Measurements from ENCODE around the gene PBXIP1. TPM values are rescaled to one million over a fixed set of nuclear protein-coding genes. Genes with fewer than 3 reads are reported as not detected.
A peak's percentile ranks its signal among the peaks of the same experiment; 100 is the strongest.
"Not testable (repeated sequence)": the region's sequence is repeated elsewhere in the genome, so short reads cannot be mapped to it uniquely, and the experiment has no call there.

Gene PBXIP1
- total RNA-seq, 1 experiment from 2014 or later = 24.0 TPM

DNA sequence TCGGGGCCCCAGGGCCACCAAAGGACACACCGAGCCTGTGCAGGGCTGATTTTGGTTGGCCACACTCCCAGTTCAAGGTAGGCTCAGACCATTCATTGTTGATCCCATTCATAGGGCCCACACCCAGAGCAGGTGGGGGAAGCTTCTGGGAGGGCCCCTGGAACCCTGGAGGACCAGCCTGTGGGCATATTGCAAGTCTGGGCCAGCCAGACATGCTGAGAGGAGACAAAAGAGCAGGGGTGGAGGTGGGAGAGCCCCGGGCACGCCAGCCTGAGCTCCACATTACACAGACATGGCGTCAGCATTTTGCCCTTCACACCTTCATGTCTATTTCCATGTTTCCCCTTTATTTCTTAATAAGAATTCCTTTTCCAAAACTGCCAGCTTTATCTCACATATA lies 45.0 kb downstream of the PBXIP1 start:
- no peaks in the 10 kb centered on the region for H3K4me1 Mint-ChIP-seq (ENCODE audit: low read depth, unreplicated experiment)
- H3K9me3 ChIP-seq = no peaks in the 10 kb centered on the region
- intact Hi-C loops (cut with micrococcal nuclease; ENCODE audit: unreplicated experiment) = no loop called here
- no peaks in the 10 kb centered on the region for H3K36me3 Mint-ChIP-seq (ENCODE audit: insufficient read depth, unreplicated experiment)
- POLR2A ChIA-PET = no interaction called here
- H3K4me3 ChIP-seq (ENCODE audit: low read depth, low read length) = no peak overlapping the region
- H3K9me3 Mint-ChIP-seq (ENCODE audit: unreplicated experiment) = peaks cover 24% of the 10 kb centered on the region
- H3K27ac Mint-ChIP-seq (ENCODE audit: unreplicated experiment) = no peak overlapping the region
- no peaks in the 10 kb centered on the region for H3K36me3 ChIP-seq (ENCODE audit: control insufficient read depth, insufficient read depth, low read length)
- H3K4me3 Mint-ChIP-seq (ENCODE audit: unreplicated experiment) = no peak overlapping the region
- no peaks in the 10 kb centered on the region for H3K27me3 ChIP-seq (replicated peaks; ENCODE audit: control insufficient read depth, insufficient read depth, low read length)
- TF ChIP-seq, protein P1, sequence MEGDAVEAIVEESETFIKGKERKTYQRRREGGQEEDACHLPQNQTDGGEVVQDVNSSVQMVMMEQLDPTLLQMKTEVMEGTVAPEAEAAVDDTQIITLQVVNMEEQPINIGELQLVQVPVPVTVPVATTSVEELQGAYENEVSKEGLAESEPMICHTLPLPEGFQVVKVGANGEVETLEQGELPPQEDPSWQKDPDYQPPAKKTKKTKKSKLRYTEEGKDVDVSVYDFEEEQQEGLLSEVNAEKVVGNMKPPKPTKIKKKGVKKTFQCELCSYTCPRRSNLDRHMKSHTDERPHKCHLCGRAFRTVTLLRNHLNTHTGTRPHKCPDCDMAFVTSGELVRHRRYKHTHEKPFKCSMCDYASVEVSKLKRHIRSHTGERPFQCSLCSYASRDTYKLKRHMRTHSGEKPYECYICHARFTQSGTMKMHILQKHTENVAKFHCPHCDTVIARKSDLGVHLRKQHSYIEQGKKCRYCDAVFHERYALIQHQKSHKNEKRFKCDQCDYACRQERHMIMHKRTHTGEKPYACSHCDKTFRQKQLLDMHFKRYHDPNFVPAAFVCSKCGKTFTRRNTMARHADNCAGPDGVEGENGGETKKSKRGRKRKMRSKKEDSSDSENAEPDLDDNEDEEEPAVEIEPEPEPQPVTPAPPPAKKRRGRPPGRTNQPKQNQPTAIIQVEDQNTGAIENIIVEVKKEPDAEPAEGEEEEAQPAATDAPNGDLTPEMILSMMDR (IDR thresholded peaks at IDR 0.05; ENCODE audit: insufficient read depth in 1 of 2, low read depth in 1 of 2, low read length in 1 of 2, severe bottlenecking in 1 of 2, unreplicated experiment in 1 of 2) = no peak
- peaks cover 2% of the 10 kb centered on the region for H3K27me3 Mint-ChIP-seq (ENCODE audit: insufficient read depth, unreplicated experiment)
- no TSS peak for BruUV-seq (replicated peaks)
- no peaks in the 10 kb centered on the region for H3K4me1 ChIP-seq
- CTCF ChIA-PET = no interaction called here
- no peak for DNase-seq

DNA sequence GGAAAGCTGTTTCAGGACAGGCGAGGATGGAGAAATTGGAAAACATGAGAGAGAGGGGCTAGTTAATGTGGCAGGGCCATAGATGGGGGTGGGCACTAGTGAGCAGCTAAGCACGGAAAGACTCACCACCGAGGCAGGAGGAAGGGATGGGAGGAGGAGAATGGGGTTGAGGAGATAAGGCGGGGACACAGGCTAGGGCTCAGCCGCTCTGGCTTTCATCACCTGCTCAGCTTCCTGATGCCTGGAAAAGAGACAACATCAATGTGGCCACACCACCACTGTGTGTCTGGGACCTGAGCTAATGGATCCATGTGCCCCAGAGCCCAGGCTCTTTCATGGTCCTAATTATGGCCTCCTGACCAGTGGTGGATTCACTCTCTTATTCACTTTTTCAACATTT lies 47.0 kb downstream of the PBXIP1 start:
- Histone ChIP-seq H3K4me3 (ENCODE audit: low read depth, low read length) (no peak overlapping the region), H3K27me3 (replicated peaks; ENCODE audit: control insufficient read depth, insufficient read depth, low read length) (no peaks in the 10 kb centered on the region), H3K4me1 (no peaks in the 10 kb centered on the region), H3K9me3 (no peaks in the 10 kb centered on the region), H3K36me3 (ENCODE audit: control insufficient read depth, insufficient read depth, low read length) (no peaks in the 10 kb centered on the region)
- H3K9me3 Mint-ChIP-seq (ENCODE audit: unreplicated experiment) = peaks cover 24% of the 10 kb centered on the region
- peaks cover 2% of the 10 kb centered on the region for H3K27me3 Mint-ChIP-seq (ENCODE audit: insufficient read depth, unreplicated experiment)
- ChIA-PET CTCF (no interaction called here), POLR2A (no interaction called here)
- no TSS peak for BruUV-seq (replicated peaks)
- no peak overlapping the region for H3K4me3 Mint-ChIP-seq (ENCODE audit: unreplicated experiment)
- TF ChIP-seq, protein P1 (IDR thresholded peaks at IDR 0.05; ENCODE audit: insufficient read depth in 1 of 2, low read depth in 1 of 2, low read length in 1 of 2, severe bottlenecking in 1 of 2, unreplicated experiment in 1 of 2) = no peak
- DNase-seq = no peak
- no peaks in the 10 kb centered on the region for H3K36me3 Mint-ChIP-seq (ENCODE audit: insufficient read depth, unreplicated experiment)
- intact Hi-C loops (cut with micrococcal nuclease; ENCODE audit: unreplicated experiment) = no loop called here
- no peak overlapping the region for H3K27ac Mint-ChIP-seq (ENCODE audit: unreplicated experiment)
- no peaks in the 10 kb centered on the region for H3K4me1 Mint-ChIP-seq (ENCODE audit: low read depth, unreplicated experiment)

DNA sequence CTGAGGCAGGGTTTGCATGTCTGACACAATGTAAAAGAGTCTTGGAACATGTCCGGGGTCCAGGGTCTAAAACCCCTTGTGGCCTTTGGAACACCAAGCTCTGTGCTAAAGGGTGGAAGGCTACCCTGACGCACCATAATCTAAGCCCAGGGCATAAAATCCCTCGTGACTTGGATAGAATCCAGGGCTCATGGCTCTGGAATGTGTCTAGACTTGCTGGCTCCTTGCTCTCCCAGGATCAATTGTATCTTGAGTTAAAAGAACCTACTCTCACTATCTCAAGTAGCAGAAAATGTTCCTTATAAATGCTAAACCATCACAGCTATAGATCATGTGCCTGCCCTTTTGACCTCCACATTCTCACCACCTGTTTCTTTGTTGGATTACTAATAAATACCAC lies 47.8 kb downstream of the PBXIP1 start:
- peaks cover 24% of the 10 kb centered on the region for H3K9me3 Mint-ChIP-seq (ENCODE audit: unreplicated experiment)
- H3K27me3 ChIP-seq (replicated peaks; ENCODE audit: control insufficient read depth, insufficient read depth, low read length); H3K4me3 Mint-ChIP-seq (ENCODE audit: unreplicated experiment); intact Hi-C loops (cut with micrococcal nuclease; ENCODE audit: unreplicated experiment); H3K4me1 Mint-ChIP-seq (ENCODE audit: low read depth, unreplicated experiment); CTCF ChIA-PET; H3K36me3 Mint-ChIP-seq (ENCODE audit: insufficient read depth, unreplicated experiment); H3K4me3 ChIP-seq (ENCODE audit: low read depth, low read length); H3K4me1 ChIP-seq; H3K36me3 ChIP-seq (ENCODE audit: control insufficient read depth, insufficient read depth, low read length); DNase-seq; H3K27ac Mint-ChIP-seq (ENCODE audit: unreplicated experiment); H3K27me3 Mint-ChIP-seq (ENCODE audit: insufficient read depth, unreplicated experiment); H3K9me3 ChIP-seq; BruUV-seq (replicated peaks): not testable (repeated sequence)
- POLR2A ChIA-PET = interaction anchor here (0.6 kb wide), 1 partner anchor 22 kb away, joined by 4 read pairs; no protein-coding TSS in a partner anchor

DNA sequence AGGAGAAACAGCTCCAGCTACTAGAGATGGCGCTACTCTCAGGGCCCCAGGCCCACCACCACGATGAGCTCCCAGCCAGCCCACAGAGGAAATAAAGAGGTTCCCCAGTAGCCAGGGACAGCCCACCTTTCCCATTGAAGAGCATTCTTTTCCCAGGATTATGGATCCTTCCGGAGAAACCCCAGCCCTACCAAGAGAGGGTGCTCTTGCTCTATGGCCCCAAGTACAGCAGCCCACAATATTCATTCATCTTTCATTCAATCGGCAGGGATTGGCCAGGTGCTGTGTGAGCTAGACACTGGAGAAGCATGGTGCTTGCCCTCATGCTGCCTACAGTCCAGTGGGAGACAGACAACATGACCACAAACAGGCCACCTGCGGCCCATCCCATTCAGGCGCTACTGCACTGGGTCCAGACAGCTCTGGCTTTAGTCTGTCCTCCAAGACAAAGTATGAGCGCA lies 49.2 kb downstream of the PBXIP1 start:
- Histone ChIP-seq H3K27me3 (replicated peaks; ENCODE audit: control insufficient read depth, insufficient read depth, low read length) (no peaks in the 10 kb centered on the region), H3K9me3 (no peaks in the 10 kb centered on the region), H3K4me3 (ENCODE audit: low read depth, low read length) (no peak overlapping the region), H3K4me1 (no peaks in the 10 kb centered on the region), H3K36me3 (ENCODE audit: control insufficient read depth, insufficient read depth, low read length) (no peaks in the 10 kb centered on the region)
- Mint-ChIP-seq H3K36me3 (ENCODE audit: insufficient read depth, unreplicated experiment) (no peaks in the 10 kb centered on the region), H3K4me1 (ENCODE audit: low read depth, unreplicated experiment) (no peaks in the 10 kb centered on the region), H3K27ac (ENCODE audit: unreplicated experiment) (no peak overlapping the region), H3K27me3 (ENCODE audit: insufficient read depth, unreplicated experiment) (peaks cover 2% of the 10 kb centered on the region), H3K4me3 (ENCODE audit: unreplicated experiment) (no peak overlapping the region), H3K9me3 (ENCODE audit: unreplicated experiment) (peaks cover 24% of the 10 kb centered on the region)
- ChIA-PET CTCF (no interaction called here), POLR2A (interaction anchor here (0.5 kb wide), 1 partner anchor 153 kb away, joined by 3 read pairs; no protein-coding TSS in a partner anchor)
- no TSS peak for BruUV-seq (replicated peaks)
- DNase-seq = peak in 1 of 2 experiments; percentile 22
- intact Hi-C loops (cut with micrococcal nuclease; ENCODE audit: unreplicated experiment) = loop anchor here (2.0 kb wide), 1 partner anchor 38 kb away; no protein-coding TSS in a partner anchor
- TF ChIP-seq, protein P1 (IDR thresholded peaks at IDR 0.05; ENCODE audit: insufficient read depth in 1 of 2, low read depth in 1 of 2, low read length in 1 of 2, severe bottlenecking in 1 of 2, unreplicated experiment in 1 of 2) = peak in 1 of 2 experiments; percentile 55
